HEK293 (cell line): ENCODE measurements around the gene PLCB1.

ENCODE experiments used
- CTCF ChIP-seq: fragments of 450-650 bp; formaldehyde crosslinking; IDR thresholded peaks from 2 replicates; pipeline ENCODE4 v1.5.1; 2016; ENCODE audit warnings: missing biosample characterization, missing genetic modification characterization
- ZNF510 ChIP-seq: fragments of 450-650 bp; formaldehyde crosslinking; IDR thresholded peaks from 2 replicates; pipeline ENCODE4 v1.5.1; 2018; ENCODE audit warnings: mild to moderate bottlenecking, missing genetic modification characterization, missing biosample characterization; ENCODE audit not compliant: insufficient replicate concordance

- TF ChIP-seq CTCF (tag by site-specific recombination): no peak
- TF ChIP-seq ZNF510 (tag by site-specific recombination): no peak
These were observed 538.3 kb downstream of the PLCB1 start for GRCh38 chr20:8670207-8670892.
